GM18909 (cell line): ENCODE measurements around the gene ZC3H12C.
"Not testable (repeated sequence)": the region's sequence is repeated elsewhere in the genome, so short reads cannot be mapped to it uniquely, and the experiment has no call there.

ENCODE experiments used
- ATAC-seq: cut with Tn5 transposase; IDR thresholded peaks from one replicate; pipeline ENCODE4 v1.9.1; 2021; ENCODE audit warnings: mild to moderate bottlenecking; ENCODE audit not compliant: unreplicated experiment, poor library complexity

ZC3H12C gene

DNA sequence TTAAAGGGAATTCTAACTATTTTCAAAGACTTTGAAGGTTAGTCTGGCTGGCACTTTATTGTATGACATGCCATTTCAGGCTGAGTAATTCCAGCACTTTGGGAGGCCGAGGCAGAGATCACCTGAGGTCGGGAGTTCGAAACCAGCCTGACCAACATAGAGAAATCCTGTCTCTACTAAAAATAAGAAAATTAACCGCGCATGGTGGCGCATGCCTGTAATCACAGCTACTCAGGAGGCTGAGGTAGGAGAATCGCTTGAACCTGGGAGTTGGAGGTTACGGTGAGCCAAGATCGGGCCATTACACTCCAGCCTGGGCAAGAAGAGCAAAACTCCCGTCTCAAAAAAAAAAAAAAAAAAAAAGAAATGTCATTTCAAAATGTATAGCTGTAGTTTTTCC is 107.6 kb downstream of the ZC3H12C start:
- ATAC-seq: no peak

DNA sequence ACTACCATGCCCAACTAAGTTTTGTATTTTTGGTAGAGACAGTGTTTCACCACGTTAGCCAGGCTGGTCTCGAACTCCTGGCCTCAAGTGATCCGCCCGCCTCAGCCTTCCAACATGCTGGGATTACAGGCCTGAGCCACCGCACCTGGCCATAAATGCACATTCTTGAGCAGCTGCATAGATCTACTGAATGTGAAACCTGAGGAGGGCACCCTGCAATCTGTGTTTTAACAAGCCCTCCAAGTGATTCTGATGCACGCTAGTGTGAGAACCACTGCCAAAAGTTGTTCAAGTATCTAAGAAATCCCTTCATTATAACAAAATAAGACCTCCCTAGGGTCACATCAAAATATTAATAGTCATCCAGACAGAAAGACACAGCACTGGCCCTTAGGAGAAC is 113.9 kb downstream of the ZC3H12C start:
- ATAC-seq: no peak

DNA sequence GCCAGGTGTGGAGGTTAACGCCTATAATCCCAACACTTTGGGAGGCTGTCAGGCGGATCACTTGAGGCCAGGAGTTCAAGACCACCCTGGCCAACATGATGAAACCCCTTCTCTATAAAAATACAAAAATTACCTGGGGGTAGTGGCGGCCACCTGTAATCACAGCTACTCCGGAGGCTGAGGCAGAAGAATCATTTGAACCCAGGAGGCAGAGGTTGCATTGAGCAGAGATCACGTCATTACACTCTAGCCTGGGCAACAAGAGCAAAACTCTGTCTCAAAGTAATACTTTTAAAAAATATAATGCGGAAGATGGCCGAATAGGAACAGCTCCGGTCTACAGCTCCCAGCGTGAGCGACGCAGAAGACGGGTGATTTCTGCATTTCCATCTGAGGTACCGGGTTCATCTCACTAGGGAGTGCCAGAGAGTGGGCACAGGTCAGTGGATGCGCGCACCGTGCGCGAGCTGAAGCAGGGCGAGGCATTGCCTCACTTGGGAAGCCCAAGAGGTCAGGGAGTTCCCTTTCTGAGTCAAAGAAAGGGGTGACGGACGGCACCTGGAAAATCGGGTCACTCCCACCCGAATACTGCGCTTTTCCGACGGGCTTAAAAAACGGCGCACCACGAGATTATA is 115.6 kb downstream of the ZC3H12C start:
- not testable (repeated sequence) for ATAC-seq

DNA sequence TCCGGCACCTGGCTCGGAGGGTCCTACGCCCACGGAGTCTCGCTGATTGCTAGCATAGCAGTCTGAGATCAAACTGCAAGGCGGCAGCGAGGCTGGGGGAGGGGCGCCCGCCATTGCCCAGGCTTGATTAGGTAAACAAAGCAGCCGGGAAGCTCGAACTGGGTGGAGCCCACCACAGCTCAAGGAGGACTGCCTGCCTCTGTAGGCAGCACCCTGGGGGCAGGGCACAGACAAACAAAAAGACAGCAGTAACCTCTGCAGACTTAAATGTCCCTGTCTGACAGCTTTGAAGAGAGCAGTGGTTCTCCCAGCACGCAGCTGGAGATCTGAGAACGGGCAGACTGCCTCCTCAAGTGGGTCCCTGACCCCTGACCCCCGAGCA is 116.1 kb downstream of the ZC3H12C start:
- not testable (repeated sequence) for ATAC-seq

DNA sequence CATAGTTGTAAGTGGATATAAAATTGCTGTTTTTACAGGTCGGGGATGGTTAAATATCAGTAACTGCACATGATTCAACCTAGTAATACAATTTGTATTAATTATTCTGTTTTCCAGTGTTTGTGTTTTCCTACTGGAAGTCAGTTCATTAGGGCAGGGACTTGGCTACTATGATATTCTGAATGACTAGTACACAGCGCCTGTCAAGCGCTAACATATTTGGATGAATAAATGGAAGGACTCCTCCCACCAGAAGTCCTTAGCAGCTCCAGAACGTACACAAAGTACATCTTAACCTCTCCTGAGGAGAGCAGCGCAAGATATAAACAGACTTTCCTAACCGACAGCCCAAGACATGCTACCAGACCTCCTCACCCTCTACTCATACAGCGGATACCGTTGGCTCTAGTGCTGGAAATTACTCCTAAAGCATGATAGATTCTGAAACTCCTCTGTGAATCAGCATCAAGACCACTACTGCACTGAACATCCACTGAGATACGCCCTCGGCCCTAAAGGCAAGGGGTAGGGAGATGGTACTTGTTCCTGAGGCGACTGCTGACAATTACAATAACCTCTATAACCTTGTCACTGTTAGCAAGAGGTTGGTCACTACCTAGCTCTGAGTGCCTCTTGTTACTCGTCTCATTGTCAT is 124.2 kb downstream of the ZC3H12C start:
- ATAC-seq: no peak

DNA sequence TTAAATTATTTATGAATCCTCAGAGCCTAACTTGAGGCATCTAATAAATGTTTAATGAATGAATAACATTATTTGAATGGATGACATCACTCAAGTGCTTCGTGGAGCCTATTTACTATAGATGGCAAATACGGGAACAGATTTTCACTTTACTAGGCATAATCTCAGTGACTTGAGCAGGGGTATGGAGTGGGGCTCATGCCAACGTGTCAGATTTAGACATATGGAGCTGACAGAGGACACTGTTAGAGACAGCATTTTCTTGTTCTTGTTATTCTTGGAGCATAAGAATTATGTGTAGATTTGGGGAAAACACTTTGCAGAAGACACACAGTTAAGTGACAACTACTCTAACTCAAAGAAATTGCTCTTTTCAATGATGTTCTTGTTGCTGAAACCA is 124.7 kb downstream of the ZC3H12C start:
- no peak for ATAC-seq

DNA sequence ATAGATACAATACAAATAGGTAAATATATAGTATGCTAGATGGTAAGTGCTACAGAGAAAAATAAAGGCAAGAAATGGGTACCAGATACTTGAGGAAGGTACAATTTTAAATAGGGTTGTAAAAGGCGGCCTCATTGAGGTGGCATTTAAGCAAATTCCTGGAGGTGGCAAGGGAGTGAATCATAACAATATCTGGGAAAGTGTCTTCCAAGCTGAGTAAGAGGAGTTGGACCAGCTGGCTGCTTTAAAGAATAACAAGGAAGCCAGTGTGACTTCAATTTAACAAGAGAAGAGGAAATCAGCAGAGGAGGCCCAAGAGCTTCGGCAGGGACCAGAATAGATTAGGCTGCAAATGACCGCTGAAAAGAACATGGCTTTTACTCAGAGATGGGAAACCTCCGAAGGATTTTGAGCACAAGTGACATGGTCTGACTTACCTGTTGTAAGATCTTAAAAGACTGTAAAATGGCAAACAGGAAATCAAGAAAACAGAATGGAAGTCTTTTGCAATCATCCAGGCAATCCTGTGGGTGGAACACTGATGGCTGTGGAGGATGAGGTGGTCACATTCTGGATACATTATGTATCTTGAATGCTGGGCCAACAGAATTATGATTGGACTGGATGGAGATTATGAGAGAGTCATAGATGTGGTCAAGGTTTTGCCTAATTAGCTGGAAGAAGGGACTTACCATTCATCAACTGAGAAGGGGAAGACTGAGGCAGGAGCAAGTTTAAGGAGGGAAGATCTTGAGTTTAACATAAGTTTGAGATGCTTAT is 126.0 kb downstream of the ZC3H12C start:
- ATAC-seq: no peak
